ENCODE data around the gene PTDSS2. TPM values are rescaled to one million over a fixed set of nuclear protein-coding genes. Genes with fewer than 3 reads are reported as not detected.

The PTDSS2 gene
- total RNA-seq, 1 experiment from 2014 or later: 28.2 TPM

DNA sequence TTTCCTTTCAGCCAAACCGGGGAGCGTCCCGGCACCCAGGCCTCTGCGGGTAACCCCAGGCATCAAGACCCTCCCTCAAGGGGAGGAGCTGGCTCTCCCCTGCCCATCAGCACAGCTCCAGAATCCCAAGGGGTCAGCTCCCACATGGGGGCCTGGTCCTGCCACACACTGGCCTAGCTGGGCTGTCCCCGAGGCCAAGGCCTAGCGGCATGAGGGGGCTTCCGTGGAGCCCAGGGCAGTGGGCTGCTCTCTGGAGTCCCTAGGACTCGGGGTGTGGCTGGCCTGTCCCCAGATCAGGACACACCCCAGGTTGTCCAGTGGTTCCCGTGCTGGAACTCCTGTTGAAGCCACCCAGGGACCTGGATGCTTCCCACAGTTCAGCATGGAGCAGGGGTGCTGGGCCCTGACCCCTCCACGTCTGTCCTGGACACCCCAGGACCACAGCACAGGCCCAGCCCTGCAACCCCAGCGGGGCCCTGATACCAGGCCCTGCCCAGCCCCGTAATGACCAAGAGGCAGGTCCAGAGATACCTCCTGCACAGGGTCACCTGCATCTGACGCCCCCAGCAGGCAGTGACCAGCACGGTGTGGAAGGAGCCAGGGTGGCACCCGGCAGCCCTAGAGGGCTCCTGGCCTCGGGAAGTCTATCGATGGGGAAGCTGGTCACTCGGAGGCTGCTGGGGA lies 79.8 kb downstream of the PTDSS2 start:
- peaks cover 39% of the 10 kb centered on the region for H3K36me3 Mint-ChIP-seq (ENCODE audit: insufficient read depth, unreplicated experiment)
- TF ChIP-seq, protein P1, sequence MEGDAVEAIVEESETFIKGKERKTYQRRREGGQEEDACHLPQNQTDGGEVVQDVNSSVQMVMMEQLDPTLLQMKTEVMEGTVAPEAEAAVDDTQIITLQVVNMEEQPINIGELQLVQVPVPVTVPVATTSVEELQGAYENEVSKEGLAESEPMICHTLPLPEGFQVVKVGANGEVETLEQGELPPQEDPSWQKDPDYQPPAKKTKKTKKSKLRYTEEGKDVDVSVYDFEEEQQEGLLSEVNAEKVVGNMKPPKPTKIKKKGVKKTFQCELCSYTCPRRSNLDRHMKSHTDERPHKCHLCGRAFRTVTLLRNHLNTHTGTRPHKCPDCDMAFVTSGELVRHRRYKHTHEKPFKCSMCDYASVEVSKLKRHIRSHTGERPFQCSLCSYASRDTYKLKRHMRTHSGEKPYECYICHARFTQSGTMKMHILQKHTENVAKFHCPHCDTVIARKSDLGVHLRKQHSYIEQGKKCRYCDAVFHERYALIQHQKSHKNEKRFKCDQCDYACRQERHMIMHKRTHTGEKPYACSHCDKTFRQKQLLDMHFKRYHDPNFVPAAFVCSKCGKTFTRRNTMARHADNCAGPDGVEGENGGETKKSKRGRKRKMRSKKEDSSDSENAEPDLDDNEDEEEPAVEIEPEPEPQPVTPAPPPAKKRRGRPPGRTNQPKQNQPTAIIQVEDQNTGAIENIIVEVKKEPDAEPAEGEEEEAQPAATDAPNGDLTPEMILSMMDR (IDR thresholded peaks at IDR 0.05; ENCODE audit: unreplicated experiment): no peak
- H3K9me3 Mint-ChIP-seq (ENCODE audit: unreplicated experiment): no peaks in the 10 kb centered on the region
- DNase-seq (ENCODE audit: unreplicated experiment): no peak
- H3K27ac Mint-ChIP-seq (ENCODE audit: low read depth, unreplicated experiment): no peak overlapping the region
- no TSS peak for BruUV-seq (replicated peaks)
- no peaks in the 10 kb centered on the region for H3K27me3 Mint-ChIP-seq (ENCODE audit: insufficient read depth, unreplicated experiment)
- ChIA-PET CTCF (interaction anchor here (1.5 kb wide), 1 partner anchor 11 kb away, joined by 3 read pairs; no protein-coding TSS in a partner anchor), POLR2A (no interaction called here)
- intact Hi-C loops (cut with micrococcal nuclease): no loop called here
- H3K4me3 Mint-ChIP-seq (ENCODE audit: unreplicated experiment): no peak overlapping the region
- no peaks in the 10 kb centered on the region for H3K4me1 Mint-ChIP-seq (ENCODE audit: insufficient read depth, unreplicated experiment)

DNA sequence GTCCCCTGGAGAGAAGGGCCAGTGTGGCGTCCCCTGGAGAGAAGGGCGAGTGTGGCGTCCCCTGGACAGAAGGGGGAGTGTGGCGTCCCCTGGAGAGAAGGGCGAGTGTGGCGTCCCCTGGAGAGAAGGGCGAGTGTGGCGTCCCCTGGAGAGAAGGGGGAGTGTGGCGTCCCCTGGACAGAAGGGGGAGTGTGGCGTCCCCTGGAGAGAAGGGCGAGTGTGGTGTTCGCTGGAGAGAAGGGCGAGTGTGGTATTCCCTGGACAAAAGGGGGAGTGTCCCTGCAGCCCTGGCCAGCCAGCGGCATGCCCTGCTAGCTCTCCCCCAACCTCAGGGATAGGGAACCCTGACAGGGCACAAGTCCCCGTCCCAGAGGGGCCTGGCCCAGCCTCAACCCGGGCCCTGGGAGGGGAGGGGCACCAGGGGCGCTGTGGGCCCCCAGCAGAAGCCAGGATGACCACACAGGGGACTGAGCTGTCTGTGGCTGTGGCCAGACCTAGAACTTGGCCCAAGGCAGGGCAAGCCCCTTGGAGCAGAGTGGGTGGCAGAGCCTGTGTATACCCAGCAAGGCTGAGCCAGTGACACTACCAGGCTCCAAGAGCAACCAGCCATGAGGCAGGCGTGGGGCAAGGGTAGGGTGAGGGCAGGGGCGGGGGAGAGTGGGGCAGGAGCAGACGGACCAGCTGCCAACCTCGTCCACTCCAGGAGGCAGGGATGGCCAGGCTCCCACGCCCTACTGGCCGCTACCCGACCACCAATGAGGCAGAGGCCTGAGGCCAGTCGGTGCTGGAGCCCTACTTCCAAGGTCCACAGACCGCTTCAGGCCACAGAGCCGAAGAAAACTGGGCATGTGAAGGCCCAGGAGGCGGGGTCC lies 81.1 kb downstream of the PTDSS2 start:
- intact Hi-C loops (cut with micrococcal nuclease): no loop called here
- no peak overlapping the region for H3K27ac Mint-ChIP-seq (ENCODE audit: low read depth, unreplicated experiment)
- H3K4me3 Mint-ChIP-seq (ENCODE audit: unreplicated experiment): no peak overlapping the region
- peaks cover 35% of the 10 kb centered on the region for H3K36me3 Mint-ChIP-seq (ENCODE audit: insufficient read depth, unreplicated experiment)
- CTCF ChIA-PET: interaction anchor here (1.2 to 3.6 kb wide), 2 partner anchors 12 to 13 kb away, joined by 4 to 23 read pairs; no protein-coding TSS in a partner anchor
- H3K27me3 Mint-ChIP-seq (ENCODE audit: insufficient read depth, unreplicated experiment): no peaks in the 10 kb centered on the region
- no TSS peak for BruUV-seq (replicated peaks)
- POLR2A ChIA-PET: interaction anchor here (0.7 kb wide), 1 partner anchor 35 kb away, joined by 3 read pairs; no protein-coding TSS in a partner anchor
- DNase-seq (ENCODE audit: unreplicated experiment): no peak
- no peaks in the 10 kb centered on the region for H3K9me3 Mint-ChIP-seq (ENCODE audit: unreplicated experiment)
- TF ChIP-seq, protein P1 (IDR thresholded peaks at IDR 0.05; ENCODE audit: unreplicated experiment): no peak
- H3K4me1 Mint-ChIP-seq (ENCODE audit: insufficient read depth, unreplicated experiment): no peaks in the 10 kb centered on the region

DNA sequence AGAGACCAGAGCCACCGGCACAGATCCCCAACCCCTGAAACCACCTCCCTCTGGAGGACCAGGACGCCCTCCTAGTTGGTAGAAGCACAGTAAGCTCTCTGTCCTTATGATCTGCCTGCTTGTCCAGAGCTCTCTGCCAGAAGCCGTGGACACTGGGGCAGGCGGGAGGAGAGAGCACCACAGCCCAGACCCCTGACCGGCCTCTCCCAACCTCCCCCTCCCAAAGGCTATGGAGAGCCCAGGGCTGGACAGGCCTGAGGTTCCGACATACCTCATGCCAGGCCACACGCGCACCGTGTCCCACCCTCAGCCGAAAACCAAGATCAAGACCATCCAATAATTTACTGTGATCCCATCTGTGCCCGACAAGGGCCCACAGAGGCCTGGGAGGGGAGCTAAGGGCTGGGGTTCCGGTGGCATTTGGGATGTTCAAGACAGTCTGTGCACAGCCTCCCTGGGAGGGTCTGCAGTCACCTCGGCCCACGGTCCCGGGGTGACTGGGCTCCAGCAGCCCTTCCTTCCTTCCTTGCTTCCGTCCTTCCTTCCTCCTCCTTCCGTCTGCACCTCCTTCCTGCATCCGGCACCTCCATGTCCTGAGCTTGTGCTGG lies 81.9 kb downstream of the PTDSS2 start:
- ChIA-PET CTCF (interaction anchor here (1.2 to 3.6 kb wide), 2 partner anchors 13 to 14 kb away, joined by 4 to 23 read pairs; no protein-coding TSS in a partner anchor), POLR2A (no interaction called here)
- BruUV-seq (replicated peaks): TSS peak; percentile 55
- H3K27me3 Mint-ChIP-seq (ENCODE audit: insufficient read depth, unreplicated experiment): no peaks in the 10 kb centered on the region
- H3K27ac Mint-ChIP-seq (ENCODE audit: low read depth, unreplicated experiment): no peak overlapping the region
- H3K9me3 Mint-ChIP-seq (ENCODE audit: unreplicated experiment): no peaks in the 10 kb centered on the region
- no peaks in the 10 kb centered on the region for H3K4me1 Mint-ChIP-seq (ENCODE audit: insufficient read depth, unreplicated experiment)
- peaks cover 35% of the 10 kb centered on the region for H3K36me3 Mint-ChIP-seq (ENCODE audit: insufficient read depth, unreplicated experiment)
- TF ChIP-seq, protein P1 (IDR thresholded peaks at IDR 0.05; ENCODE audit: unreplicated experiment): no peak
- no peak for DNase-seq (ENCODE audit: unreplicated experiment)
- intact Hi-C loops (cut with micrococcal nuclease): no loop called here
- no peak overlapping the region for H3K4me3 Mint-ChIP-seq (ENCODE audit: unreplicated experiment)

DNA sequence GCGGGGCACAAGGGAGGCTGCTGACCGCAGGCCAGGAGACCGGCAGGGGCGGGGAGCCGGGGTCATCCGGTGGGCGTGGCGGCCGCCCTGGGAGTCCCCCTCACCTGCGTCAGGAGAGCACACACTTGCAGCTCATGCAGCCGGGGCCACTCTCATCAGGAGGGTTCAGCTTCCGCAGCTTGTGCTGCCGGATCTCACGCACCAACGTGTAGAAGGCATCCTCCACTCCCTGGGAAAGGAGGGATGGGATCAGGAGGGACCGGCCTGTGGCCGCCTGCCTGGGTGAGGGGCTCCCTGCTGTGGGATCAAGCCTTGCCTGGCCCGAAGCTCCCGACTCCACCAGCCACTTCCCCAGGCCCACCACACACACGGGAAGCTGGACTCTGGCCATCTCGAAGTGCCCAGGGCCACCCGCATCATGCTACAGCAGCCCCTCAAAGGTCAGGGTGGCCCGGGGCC lies 82.5 kb downstream of the PTDSS2 start:
- intact Hi-C loops (cut with micrococcal nuclease): no loop called here
- Mint-ChIP-seq H3K27ac (ENCODE audit: low read depth, unreplicated experiment) (no peak overlapping the region), H3K4me1 (ENCODE audit: insufficient read depth, unreplicated experiment) (no peaks in the 10 kb centered on the region), H3K27me3 (ENCODE audit: insufficient read depth, unreplicated experiment) (no peaks in the 10 kb centered on the region), H3K9me3 (ENCODE audit: unreplicated experiment) (no peaks in the 10 kb centered on the region), H3K36me3 (ENCODE audit: insufficient read depth, unreplicated experiment) (peaks cover 35% of the 10 kb centered on the region), H3K4me3 (ENCODE audit: unreplicated experiment) (no peak overlapping the region)
- DNase-seq (ENCODE audit: unreplicated experiment): no peak
- BruUV-seq (replicated peaks): no TSS peak
- TF ChIP-seq, protein P1 (IDR thresholded peaks at IDR 0.05; ENCODE audit: unreplicated experiment): no peak
- ChIA-PET POLR2A (interaction anchor here (1.2 kb wide), 1 partner anchor 11 kb away, joined by 5 read pairs; no protein-coding TSS in a partner anchor), CTCF (interaction anchor here (1.2 to 3.6 kb wide), 2 partner anchors 14 to 15 kb away, joined by 4 to 23 read pairs; no protein-coding TSS in a partner anchor)

Data from MCF 10A (cell line).